Tibial artery (tissue), 4 donors: ENCODE measurements around the gene TMEM51.

Source experiments
- DNase-seq, 2 donors: peaks; one replicate each; pipeline ENCODE4 v3.0.0-alpha.2; 2019
- H3K27ac ChIP-seq, 2 donors: fragments of 200-600 bp; sonication (generic) in 1 of 2; 1 replicate in 1 of 2; 2 replicates in 1 of 2; pipeline ENCODE4 v1.5.1; 2018 to 2019; ENCODE audit warnings: mild to moderate bottlenecking in 1 of 2
- H3K27me3 ChIP-seq, 2 donors: fragments of 200-600 bp; sonication (generic) in 1 of 2; one replicate each; pipeline versions ENCODE4 v1.5.1 to v1.6.0; 2016 to 2019
- H3K36me3 ChIP-seq, 3 donors: fragments of 200-600 bp; sonication (generic) in 2 of 3; one replicate each; pipeline ENCODE4 v1.5.1; 2016 to 2019; ENCODE audit warnings: mild to moderate bottlenecking in 2 of 3
- H3K4me1 ChIP-seq, 4 donors: fragments of 200-600 bp; sonication (generic) in 2 of 4; 1 replicate in 3 of 4; 2 replicates in 1 of 4; pipeline ENCODE4 v1.5.1; 2016 to 2019
- H3K4me3 ChIP-seq, 2 donors: fragments of 200-600 bp; sonication (generic) in 1 of 2; 1 replicate in 1 of 2; 2 replicates in 1 of 2; pipeline ENCODE4 v1.5.1; 2018 to 2019; ENCODE audit warnings: mild to moderate bottlenecking in 2 of 2
- H3K9me3 ChIP-seq, 3 donors: fragments of 200-600 bp; sonication (generic) in 1 of 3; one replicate each; pipeline ENCODE4 v1.5.1; 2016 to 2019
- intact Hi-C: fragments of 100-400 bp; cut with DNase I; formaldehyde crosslinking; loops from one replicate; pipeline ENCODE4 v1.15.0; 2023; ENCODE audit warnings: low total_unique reads
- TF ChIP-seq, protein P1 (sequence below), 2 experiments: fragments of 200-600 bp in 1 of 2; fragments of 450-650 bp in 1 of 2; IDR thresholded peaks; one replicate each; pipeline ENCODE4 v1.5.1; 2017 to 2019; ENCODE audit warnings: antibody characterized with exemption in 2 of 2, mild to moderate bottlenecking in 1 of 2, moderate library complexity in 1 of 2

Gene TMEM51

DNA sequence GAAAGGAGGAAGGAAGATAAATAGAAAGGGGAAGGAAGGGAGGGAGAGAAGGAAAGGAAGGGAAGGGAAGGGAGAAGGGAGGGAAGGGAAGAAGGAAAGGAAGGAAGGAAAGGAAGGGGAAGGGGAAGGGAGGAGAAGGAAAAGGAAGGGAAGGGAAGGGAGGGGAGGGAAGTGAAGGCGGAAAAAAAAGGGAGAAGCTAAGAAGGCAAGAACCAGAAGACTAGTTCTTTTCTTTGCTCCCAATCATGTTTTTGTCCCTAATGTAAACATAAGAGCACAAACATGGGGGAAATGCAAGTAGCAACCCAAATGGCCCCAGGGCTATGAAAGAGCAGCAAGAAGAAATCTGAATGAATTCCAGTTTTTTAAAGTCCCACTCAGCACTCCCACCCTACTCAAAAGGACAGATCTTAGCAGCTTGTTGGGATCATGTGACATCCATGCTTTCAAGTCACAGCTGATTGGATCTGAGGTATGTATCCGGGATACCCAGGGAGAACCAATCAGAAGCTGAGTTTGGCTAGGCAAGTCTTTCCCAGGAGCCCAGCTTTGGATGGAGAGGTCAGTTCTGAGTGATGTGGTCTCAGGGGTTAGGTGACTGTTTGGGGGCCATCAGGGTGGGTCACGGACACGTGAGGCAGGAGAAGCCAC lies 69.2 kb downstream of the TMEM51 start:
- Histone ChIP-seq H3K27ac (no peak overlapping the region), H3K9me3 (no peaks in the 10 kb centered on the region), H3K27me3 (no peaks in the 10 kb centered on the region), H3K4me3 (no peak overlapping the region), H3K36me3 (peaks cover 6 to 19% (median 9%) of the 10 kb centered on the region in 3 donors), H3K4me1 (no peaks in the 10 kb centered on the region)
- intact Hi-C loops: no loop called here
- no peak for DNase-seq
- TF ChIP-seq, protein P1, sequence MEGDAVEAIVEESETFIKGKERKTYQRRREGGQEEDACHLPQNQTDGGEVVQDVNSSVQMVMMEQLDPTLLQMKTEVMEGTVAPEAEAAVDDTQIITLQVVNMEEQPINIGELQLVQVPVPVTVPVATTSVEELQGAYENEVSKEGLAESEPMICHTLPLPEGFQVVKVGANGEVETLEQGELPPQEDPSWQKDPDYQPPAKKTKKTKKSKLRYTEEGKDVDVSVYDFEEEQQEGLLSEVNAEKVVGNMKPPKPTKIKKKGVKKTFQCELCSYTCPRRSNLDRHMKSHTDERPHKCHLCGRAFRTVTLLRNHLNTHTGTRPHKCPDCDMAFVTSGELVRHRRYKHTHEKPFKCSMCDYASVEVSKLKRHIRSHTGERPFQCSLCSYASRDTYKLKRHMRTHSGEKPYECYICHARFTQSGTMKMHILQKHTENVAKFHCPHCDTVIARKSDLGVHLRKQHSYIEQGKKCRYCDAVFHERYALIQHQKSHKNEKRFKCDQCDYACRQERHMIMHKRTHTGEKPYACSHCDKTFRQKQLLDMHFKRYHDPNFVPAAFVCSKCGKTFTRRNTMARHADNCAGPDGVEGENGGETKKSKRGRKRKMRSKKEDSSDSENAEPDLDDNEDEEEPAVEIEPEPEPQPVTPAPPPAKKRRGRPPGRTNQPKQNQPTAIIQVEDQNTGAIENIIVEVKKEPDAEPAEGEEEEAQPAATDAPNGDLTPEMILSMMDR (IDR thresholded peaks at IDR 0.05): no peak

DNA sequence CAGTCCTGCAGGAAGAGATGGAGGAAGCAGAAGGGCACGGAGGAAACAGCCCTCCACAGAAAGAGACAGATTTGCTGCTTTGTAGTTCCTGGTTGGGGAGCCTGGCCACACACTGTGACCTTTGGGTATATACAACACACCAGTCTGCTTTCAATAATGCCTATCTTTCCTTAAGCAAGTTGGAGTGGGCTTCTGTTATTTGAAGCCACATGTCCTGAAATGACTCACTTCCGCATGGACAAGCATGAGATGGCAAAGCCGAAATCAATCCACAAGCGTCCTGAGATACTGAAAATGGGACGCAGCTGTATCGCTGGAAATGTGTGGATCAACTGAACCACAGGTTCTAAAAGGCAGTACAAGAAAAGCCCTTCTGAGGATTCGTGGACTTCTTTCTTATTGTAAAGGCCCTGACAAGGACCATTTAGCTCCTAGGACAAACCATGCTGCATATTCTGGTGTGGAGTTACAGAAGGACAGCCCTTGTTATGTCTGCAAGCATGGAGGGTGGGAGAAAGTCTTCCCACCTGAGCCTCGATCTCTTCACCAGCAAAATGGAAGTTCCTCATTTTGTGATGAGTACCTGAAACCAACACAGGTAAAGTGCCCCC lies 70.8 kb downstream of the TMEM51 start:
- Histone ChIP-seq H3K27ac (no peak overlapping the region), H3K36me3 (peaks cover 6 to 17% (median 7%) of the 10 kb centered on the region in 3 donors), H3K4me3 (no peak overlapping the region), H3K4me1 (peaks cover 0 to 3% (median 0%) of the 10 kb centered on the region in 4 donors), H3K27me3 (no peaks in the 10 kb centered on the region), H3K9me3 (no peaks in the 10 kb centered on the region)
- TF ChIP-seq, protein P1 (IDR thresholded peaks at IDR 0.05): no peak
- intact Hi-C loops: no loop called here
- DNase-seq: no peak

DNA sequence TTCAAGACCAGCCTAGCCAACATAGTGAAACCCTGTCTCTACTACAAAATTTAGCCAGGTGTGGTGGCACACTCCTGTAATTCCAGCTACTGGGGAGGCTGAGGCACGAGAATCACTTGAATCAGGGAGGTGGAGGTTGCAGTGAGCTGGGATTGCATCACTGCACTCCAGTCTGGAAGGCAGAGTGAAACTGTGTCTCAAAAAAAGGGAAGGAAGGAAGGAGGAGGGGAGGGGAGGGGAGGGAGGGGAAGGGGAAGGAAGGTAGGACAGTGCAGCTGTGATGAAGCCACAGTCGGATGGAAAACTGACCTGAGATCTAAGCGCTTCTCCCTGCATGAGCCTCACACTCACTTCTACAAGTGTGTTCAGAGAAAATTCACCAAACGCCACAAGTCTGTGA lies 71.4 kb downstream of the TMEM51 start:
- Histone ChIP-seq H3K36me3 (peaks cover 1 to 11% (median 1%) of the 10 kb centered on the region in 3 donors), H3K4me1 (peaks cover 0 to 8% (median 0%) of the 10 kb centered on the region in 4 donors), H3K9me3 (no peaks in the 10 kb centered on the region), H3K27me3 (no peaks in the 10 kb centered on the region), H3K4me3 (no peak overlapping the region), H3K27ac (no peak overlapping the region)
- TF ChIP-seq, protein P1 (IDR thresholded peaks at IDR 0.05): no peak
- intact Hi-C loops: no loop called here
- DNase-seq: no peak

DNA sequence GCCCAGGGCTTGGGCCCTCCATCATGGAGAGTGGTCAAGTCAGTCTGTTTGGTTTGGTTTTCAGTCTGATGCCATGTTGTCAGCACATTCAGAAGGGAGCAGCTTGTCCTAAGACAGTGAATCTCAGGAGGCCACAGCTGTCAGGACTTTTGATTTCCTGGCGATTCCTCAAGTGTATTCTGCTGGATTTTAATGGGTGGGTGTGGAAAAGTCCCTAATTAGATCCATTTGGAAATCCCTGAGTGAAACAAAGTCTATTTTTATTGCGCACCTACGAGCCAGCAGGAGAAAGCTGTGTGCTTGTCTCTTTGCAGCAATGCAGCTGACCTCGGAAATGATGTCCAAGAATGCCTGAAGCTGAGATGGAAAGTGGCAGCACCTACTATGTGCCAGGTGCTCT lies 71.9 kb downstream of the TMEM51 start:
- Histone ChIP-seq H3K27me3 (no peaks in the 10 kb centered on the region), H3K9me3 (no peaks in the 10 kb centered on the region), H3K36me3 (peaks cover 0 to 6% (median 0%) of the 10 kb centered on the region in 3 donors), H3K4me3 (no peak overlapping the region), H3K4me1 (peaks cover 0 to 8% (median 0%) of the 10 kb centered on the region in 4 donors), H3K27ac (no peak overlapping the region)
- DNase-seq: no peak
- TF ChIP-seq, protein P1 (IDR thresholded peaks at IDR 0.05): no peak
- intact Hi-C loops: no loop called here

DNA sequence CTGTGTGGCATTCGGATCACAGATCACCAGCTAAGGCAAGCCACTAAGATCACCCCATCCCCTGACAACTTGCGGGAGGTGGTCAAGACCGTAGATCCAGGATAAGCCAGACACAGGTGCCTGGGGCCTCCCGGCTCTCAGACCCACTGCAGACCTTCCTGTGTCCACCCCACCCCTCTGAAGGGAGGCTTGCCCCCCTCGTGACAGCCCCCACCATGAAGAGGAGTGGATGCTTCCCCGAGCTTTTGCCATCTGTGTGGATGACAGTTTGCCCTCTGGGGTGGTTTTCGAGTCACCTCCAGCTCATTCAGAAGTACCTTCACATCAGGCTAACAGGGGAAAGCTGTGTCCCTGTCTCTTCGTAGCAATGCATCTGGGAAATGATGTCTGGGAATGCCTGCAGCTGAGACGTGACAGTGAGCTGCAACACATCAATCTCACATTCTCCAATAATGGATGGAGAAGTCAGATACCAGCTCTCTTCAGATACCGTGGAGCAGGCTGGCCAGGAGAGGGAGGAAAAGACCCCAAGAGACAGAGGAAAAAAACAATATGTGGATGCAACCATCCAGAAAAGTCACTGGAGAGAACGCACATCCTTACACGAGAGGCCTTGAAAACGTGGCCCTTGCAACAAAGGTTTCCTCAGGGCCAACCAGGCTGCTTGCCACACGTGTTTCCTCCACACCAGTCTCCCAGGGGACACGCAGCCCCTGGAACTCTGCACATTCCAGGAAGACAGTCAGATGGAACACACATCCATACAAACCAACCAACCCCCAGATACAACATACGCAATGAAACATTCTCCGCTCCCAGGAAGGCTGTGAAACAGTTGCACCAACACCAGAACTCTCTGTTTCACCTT lies 73.1 kb downstream of the TMEM51 start:
- no peaks in the 10 kb centered on the region for H3K27me3 ChIP-seq
- intact Hi-C loops: no loop called here
- no peaks in the 10 kb centered on the region for H3K9me3 ChIP-seq
- no peaks in the 10 kb centered on the region for H3K36me3 ChIP-seq
- TF ChIP-seq, protein P1 (IDR thresholded peaks at IDR 0.05): no peak
- no peak for DNase-seq
- H3K4me1 ChIP-seq: peaks cover 0 to 8% (median 0%) of the 10 kb centered on the region in 4 donors
- H3K27ac ChIP-seq: no peak overlapping the region
- no peak overlapping the region for H3K4me3 ChIP-seq
